ENCODE results near the gene ARL14EP. TPM values are rescaled to one million over a fixed set of nuclear protein-coding genes. Genes with fewer than 3 reads are reported as not detected.

ARL14EP gene
- total and polyA plus RNA-seq, 2 donors (not counting 3 experiments of a cell fraction or from before 2014, with no cell fraction given): 9.6 to 16.7 TPM

- H3K27me3 ChIP-seq (ENCODE audit: control insufficient read depth in 2 of 2, insufficient read depth in 2 of 2, low read length in 2 of 2): no peaks in the 10 kb centered on the region
- H3K4me1 ChIP-seq (ENCODE audit: control insufficient read depth, extremely low read depth, insufficient read depth, low read length): no peaks in the 10 kb centered on the region
- no peak overlapping the region for H2AFZ ChIP-seq (ENCODE audit: low read depth, low read length)
- H3K36me3 ChIP-seq (ENCODE audit: control insufficient read depth in 2 of 2, extremely low read depth in 1 of 2, insufficient read depth in 2 of 2, low read length in 2 of 2): no peaks in the 10 kb centered on the region
- H3K9me1 ChIP-seq (replicated peaks; ENCODE audit: control insufficient read depth, extremely low read depth, insufficient read depth, low read length): no peaks in the 10 kb centered on the region
- H3K4me2 ChIP-seq (ENCODE audit: insufficient read depth, low read length): no peak overlapping the region
- H3K79me2 ChIP-seq (ENCODE audit: control insufficient read depth, insufficient read depth, low read length): no peaks in the 10 kb centered on the region
- no peaks in the 10 kb centered on the region for H4K20me1 ChIP-seq (replicated peaks; ENCODE audit: control insufficient read depth, extremely low read depth, insufficient read depth, low read length)
- no peak overlapping the region for H3K4me3 ChIP-seq (replicated peaks in 1 of 3; ENCODE audit: insufficient read depth in 1 of 3, low read depth in 1 of 3, low read length in 3 of 3)
- H3K9me3 ChIP-seq (replicated peaks; ENCODE audit: control insufficient read depth, insufficient read depth, low read length): no peaks in the 10 kb centered on the region
- BruUV-seq (replicated peaks): no TSS peak
- no peak for FAIRE-seq
- no peak overlapping the region for H3K27ac ChIP-seq (ENCODE audit: insufficient read depth, low read depth, low read length)
- ChIA-PET POLR2A (no interaction called here), CTCF (interaction anchor here (1.7 kb wide), 1 partner anchor 10 kb away, joined by 4 read pairs; no protein-coding TSS in a partner anchor)
- intact Hi-C loops (cut with micrococcal nuclease) (no loop called here), dilution Hi-C loops (cut with MboI; ENCODE audit: extremely low pct_ligation_motif_present, low sequenced_read_pairs) (no loop called here)
- H3K9ac ChIP-seq (replicated peaks; ENCODE audit: extremely low read depth, insufficient read depth, low read length): no peak overlapping the region
- TF ChIP-seq FOS (IDR thresholded peaks at IDR 0.05; ENCODE audit: borderline replicate concordance, insufficient read depth, low read length) (no peak), MYC (IDR thresholded peaks at IDR 0.05; ENCODE audit: low read depth, low read length) (no peak), POLR2AphosphoS5 (IDR thresholded peaks at IDR 0.05; ENCODE audit: insufficient read depth, low read depth, low read length) (no peak), GATA2 (IDR thresholded peaks at IDR 0.05; ENCODE audit: insufficient read depth, insufficient read length, low read depth, low read length) (no peak), CTCF (IDR thresholded peaks at IDR 0.05; ENCODE audit: extremely low read depth in 1 of 2, insufficient read depth in 1 of 2, low read depth in 1 of 2, low read length in 2 of 2) (no peak), JUN (IDR thresholded peaks at IDR 0.05; ENCODE audit: borderline replicate concordance, insufficient read depth, insufficient read length, low read depth) (no peak), EZH2 (IDR thresholded peaks at IDR 0.05; ENCODE audit: borderline replicate concordance, low read depth, low read length, severe bottlenecking) (no peak), POLR2A (IDR thresholded peaks at IDR 0.05; ENCODE audit: low read depth, low read length) (no peak), MAX (IDR thresholded peaks at IDR 0.05; ENCODE audit: insufficient read depth, insufficient read length) (no peak)
- DNase-seq (ENCODE audit: low read depth, low spot score): no peak
Observed at GRCh38 chr11:30365793-30366517, 43.1 kb downstream of the ARL14EP start.
